Immature natural killer cell (primary cell): ENCODE results near the gene TMEM273. TPM values are rescaled to one million over a fixed set of nuclear protein-coding genes. Genes with fewer than 3 reads are reported as not detected.

Experiments used
- DNase-seq, 3 donors: peaks; one replicate each; pipeline ENCODE4 v3.0.0; 2022; ENCODE audit warnings: mixed read lengths in 1 of 3
- H3K27ac Mint-ChIP-seq, 6 donors: one replicate each; pipeline ENCODE4 v1.8.0; 2020; ENCODE audit warnings: mixed read lengths in 6 of 6, mild to moderate bottlenecking in 5 of 6, inconsistent platforms in 4 of 6, moderate library complexity in 3 of 6
- H3K27me3 Mint-ChIP-seq, 3 donors: one replicate each; pipeline ENCODE4 v1.8.0; 2020 to 2021; ENCODE audit warnings: low read depth in 3 of 3, mild to moderate bottlenecking in 3 of 3, mixed read lengths in 3 of 3, moderate library complexity in 3 of 3, inconsistent platforms in 1 of 3
- H3K36me3 Mint-ChIP-seq, 3 donors: one replicate each; pipeline ENCODE4 v1.8.0; 2020; ENCODE audit warnings: mixed read lengths in 3 of 3, inconsistent platforms in 2 of 3, mild to moderate bottlenecking in 2 of 3
- H3K4me1 Mint-ChIP-seq, 2 donors: one replicate each; pipeline ENCODE4 v1.8.0; 2020; ENCODE audit warnings: inconsistent platforms in 2 of 2, mild to moderate bottlenecking in 2 of 2, mixed read lengths in 2 of 2, moderate library complexity in 1 of 2
- H3K4me3 Mint-ChIP-seq, 5 donors: one replicate each; pipeline ENCODE4 v1.8.0; 2020; ENCODE audit warnings: mild to moderate bottlenecking in 5 of 5, mixed read lengths in 5 of 5, inconsistent platforms in 3 of 5, moderate library complexity in 3 of 5
- H3K9me3 Mint-ChIP-seq, 6 donors: one replicate each; pipeline ENCODE4 v1.8.0; 2020; ENCODE audit warnings: mild to moderate bottlenecking in 6 of 6, mixed read lengths in 6 of 6, inconsistent platforms in 4 of 6, moderate library complexity in 3 of 6
- polyA plus RNA-seq, 3 donors: library from polyadenylated mRNA; unstranded; fragments of 300-500 nt; fragmentation: Illumina TruSeq; gene quantifications; one replicate each; pipeline ENCODE4 v1.2.3, GENCODE V29; 2021

The TMEM273 gene
- polyA plus RNA-seq, 3 donors from 2014 or later: 23.4 to 114 (median 47.0) TPM

GRCh38 chr10:49178489-49179471 lies 9.4 kb downstream of the TMEM273 start:
- H3K27ac Mint-ChIP-seq: peak overlapping the region; percentile 59 to 97 (median 90)
- no peaks in the 10 kb centered on the region for H3K9me3 Mint-ChIP-seq
- H3K4me3 Mint-ChIP-seq: peak overlapping the region in 1 of 5 donors; percentile 78
- H3K4me1 Mint-ChIP-seq: peaks cover 72 to 78% of the 10 kb centered on the region in 2 donors
- peaks cover 0 to 7% (median 4%) of the 10 kb centered on the region in 3 donors for H3K36me3 Mint-ChIP-seq
- DNase-seq: no peak
- peaks cover 0 to 6% (median 0%) of the 10 kb centered on the region in 3 donors for H3K27me3 Mint-ChIP-seq

- H3K27me3 Mint-ChIP-seq: peaks cover 0 to 3% (median 0%) of the 10 kb centered on the region in 3 donors
- peak in 2 of 3 donors; percentile 39 to 44 for DNase-seq
- H3K4me1 Mint-ChIP-seq: peaks cover 73 to 78% of the 10 kb centered on the region in 2 donors
- H3K27ac Mint-ChIP-seq: peak overlapping the region; percentile 87 to 97 (median 90)
- peaks cover 0 to 1% (median 0%) of the 10 kb centered on the region in 6 donors for H3K9me3 Mint-ChIP-seq
- peak overlapping the region in 4 of 5 donors; percentile 48 to 78 (median 68) for H3K4me3 Mint-ChIP-seq
- peaks cover 0 to 7% (median 4%) of the 10 kb centered on the region in 3 donors for H3K36me3 Mint-ChIP-seq
Measured at GRCh38 chr10:49177391-49178355, 10.5 kb downstream of the TMEM273 start.

- Mint-ChIP-seq H3K9me3 (peaks cover 0 to 1% (median 0%) of the 10 kb centered on the region in 6 donors), H3K4me3 (peak overlapping the region in 2 of 5 donors; percentile 13 to 78), H3K27ac (peak overlapping the region in 4 of 6 donors; percentile 88 to 97 (median 90)), H3K4me1 (peaks cover 73 to 78% of the 10 kb centered on the region in 2 donors), H3K36me3 (peaks cover 0 to 7% (median 4%) of the 10 kb centered on the region in 3 donors), H3K27me3 (peaks cover 0 to 3% (median 0%) of the 10 kb centered on the region in 3 donors)
- DNase-seq: no peak
Measured at GRCh38 chr10:49176310-49177268, 11.6 kb downstream of the TMEM273 start.

- peaks cover 0 to 3% (median 0%) of the 10 kb centered on the region in 3 donors for H3K27me3 Mint-ChIP-seq
- H3K4me1 Mint-ChIP-seq: peaks cover 69 to 70% of the 10 kb centered on the region in 2 donors
- DNase-seq: no peak
- H3K36me3 Mint-ChIP-seq: peaks cover 0 to 6% (median 4%) of the 10 kb centered on the region in 3 donors
- H3K9me3 Mint-ChIP-seq: peaks cover 0 to 1% (median 0%) of the 10 kb centered on the region in 6 donors
- H3K27ac Mint-ChIP-seq: peak overlapping the region in 2 of 6 donors; percentile 60 to 70
- H3K4me3 Mint-ChIP-seq: no peak overlapping the region
Measured at GRCh38 chr10:49175587-49176309, 12.4 kb downstream of the TMEM273 start.

GRCh38 chr10:49174926-49175500 lies 13.2 kb downstream of the TMEM273 start:
- peak overlapping the region in 3 of 6 donors; percentile 40 to 65 (median 65) for H3K27ac Mint-ChIP-seq

GRCh38 chr10:49174261-49174925 lies 13.8 kb downstream of the TMEM273 start:
- no peak for DNase-seq
- Mint-ChIP-seq H3K4me3 (peak overlapping the region in 1 of 5 donors; percentile 18), H3K27me3 (peaks cover 0 to 3% (median 0%) of the 10 kb centered on the region in 3 donors), H3K9me3 (peaks cover 0 to 1% (median 0%) of the 10 kb centered on the region in 6 donors), H3K27ac (peak overlapping the region in 2 of 6 donors; percentile 29 to 65), H3K36me3 (peaks cover 0 to 4% (median 0%) of the 10 kb centered on the region in 3 donors), H3K4me1 (peaks cover 62 to 65% of the 10 kb centered on the region in 2 donors)

More at GRCh38 chr10:49174926-49175500, 13.2 kb downstream of the TMEM273 start:
- Mint-ChIP-seq H3K9me3 (peaks cover 0 to 1% (median 0%) of the 10 kb centered on the region in 6 donors), H3K27me3 (peaks cover 0 to 3% (median 0%) of the 10 kb centered on the region in 3 donors), H3K4me3 (peak overlapping the region in 1 of 5 donors; percentile 18), H3K4me1 (peaks cover 63 to 66% of the 10 kb centered on the region in 2 donors), H3K36me3 (peaks cover 0 to 4% (median 0%) of the 10 kb centered on the region in 3 donors)
- DNase-seq: no peak

- H3K27ac Mint-ChIP-seq: peak overlapping the region in 3 of 6 donors; percentile 31 to 76 (median 59)
- H3K4me1 Mint-ChIP-seq: peaks cover 59 to 63% of the 10 kb centered on the region in 2 donors
- H3K36me3 Mint-ChIP-seq: peaks cover 0 to 4% (median 0%) of the 10 kb centered on the region in 3 donors
Measured at GRCh38 chr10:49173853-49174252, 14.3 kb downstream of the TMEM273 start.

GRCh38 chr10:49173201-49173772 lies 14.9 kb downstream of the TMEM273 start:
- Mint-ChIP-seq H3K9me3 (peaks cover 0 to 1% (median 0%) of the 10 kb centered on the region in 6 donors), H3K4me1 (peaks cover 54 to 59% of the 10 kb centered on the region in 2 donors), H3K27ac (peak overlapping the region in 5 of 6 donors; percentile 10 to 76 (median 59)), H3K27me3 (peaks cover 0 to 3% (median 0%) of the 10 kb centered on the region in 3 donors), H3K36me3 (peaks cover 0 to 4% (median 2%) of the 10 kb centered on the region in 3 donors), H3K4me3 (peak overlapping the region in 2 of 5 donors; percentile 17 to 36)
- DNase-seq: no peak

More at GRCh38 chr10:49173853-49174252, 14.3 kb downstream of the TMEM273 start:
- Mint-ChIP-seq H3K27me3 (peaks cover 0 to 3% (median 0%) of the 10 kb centered on the region in 3 donors), H3K4me3 (peak overlapping the region in 2 of 5 donors; percentile 17 to 36), H3K9me3 (peaks cover 0 to 1% (median 0%) of the 10 kb centered on the region in 6 donors)
- DNase-seq: no peak

GRCh38 chr10:49172777-49173132 lies 15.4 kb downstream of the TMEM273 start:
- Mint-ChIP-seq H3K27me3 (peaks cover 0 to 3% (median 0%) of the 10 kb centered on the region in 3 donors), H3K9me3 (peaks cover 0 to 1% (median 0%) of the 10 kb centered on the region in 6 donors), H3K27ac (peak overlapping the region in 2 of 6 donors; percentile 45 to 63), H3K4me3 (peak overlapping the region in 4 of 5 donors; percentile 9 to 38 (median 30)), H3K4me1 (peaks cover 48 to 54% of the 10 kb centered on the region in 2 donors), H3K36me3 (peaks cover 0 to 4% (median 4%) of the 10 kb centered on the region in 3 donors)
- no peak for DNase-seq

- no peak for DNase-seq
- Mint-ChIP-seq H3K9me3 (peaks cover 0 to 1% (median 0%) of the 10 kb centered on the region in 6 donors), H3K27ac (peak overlapping the region in 2 of 6 donors; percentile 62 to 63), H3K27me3 (peaks cover 0 to 3% (median 0%) of the 10 kb centered on the region in 3 donors), H3K36me3 (peaks cover 0 to 4% (median 1%) of the 10 kb centered on the region in 3 donors), H3K4me1 (peaks cover 43 to 49% of the 10 kb centered on the region in 2 donors), H3K4me3 (peak overlapping the region in 4 of 5 donors; percentile 9 to 55 (median 38))
Measured at GRCh38 chr10:49172061-49172776, 16.0 kb downstream of the TMEM273 start.
